CD4-positive, alpha-beta T cell (primary cell): ENCODE measurements around the gene MFAP1. TPM values are rescaled to one million over a fixed set of nuclear protein-coding genes. Genes with fewer than 3 reads are reported as not detected.

Experiments
- ATAC-seq: fragments of 200-7000 bp; cut with Tn5 transposase; one replicate; pipeline ENCODE4 v1.10.0; 2022; ENCODE audit warnings: mild to moderate bottlenecking; ENCODE audit not compliant: poor library complexity
- CTCF ChIA-PET: fragments of 350-600 bp; sonication (Branson Sonifier 250); formaldehyde crosslinking; loops from one replicate; lab custom pipeline; 2021; ENCODE audit warnings: antibody characterized with exemption, inconsistent platforms; lab: Charles Lee
- POLR2A ChIA-PET: fragments of 350-600 bp; sonication (Branson Sonifier 250); formaldehyde crosslinking; loops from one replicate; lab custom pipeline; 2021; ENCODE audit warnings: antibody characterized with exemption, inconsistent platforms; lab: Charles Lee
- DNase-seq, 14 experiments: peaks; one replicate each; pipeline ENCODE4 v3.0.0-alpha.2; 2013 to 2020; ENCODE audit warnings: mixed read lengths in 2 of 14
- H3K27ac ChIP-seq, 2 donors: one replicate each; pipeline versions ENCODE4 v1.5.1 to v1.7.0; 2013; ENCODE audit warnings: low read length in 2 of 2, low read depth in 1 of 2, mild to moderate bottlenecking in 1 of 2
- H3K27me3 ChIP-seq, 2 experiments: 1 replicate in 1 of 2; 2 replicates in 1 of 2; pipeline versions ENCODE4 v1.6.1 to v1.7.0; 2013; ENCODE audit warnings: low read length in 2 of 2, control low read depth in 1 of 2, mild to moderate bottlenecking in 1 of 2, moderate library complexity in 1 of 2; ENCODE audit not compliant: insufficient read depth in 2 of 2, control insufficient read depth in 1 of 2
- H3K36me3 ChIP-seq: one replicate; pipeline ENCODE4 v1.6.1; 2013; ENCODE audit warnings: low read length, control low read depth; ENCODE audit not compliant: insufficient read depth
- H3K4me1 ChIP-seq: one replicate; pipeline ENCODE4 v1.6.1; 2013; ENCODE audit warnings: low read length, control low read depth; ENCODE audit not compliant: insufficient read depth
- H3K4me3 ChIP-seq: one replicate; pipeline ENCODE4 v1.5.1; 2013; ENCODE audit warnings: mild to moderate bottlenecking, low read length, moderate library complexity
- H3K9me3 ChIP-seq, 2 experiments: 1 replicate in 1 of 2; 2 replicates in 1 of 2; pipeline versions ENCODE4 v1.6.1 to v1.7.0; 2013; ENCODE audit warnings: low read length in 2 of 2, mild to moderate bottlenecking in 2 of 2, control low read depth in 1 of 2, moderate library complexity in 1 of 2; ENCODE audit not compliant: control insufficient read depth in 1 of 2, insufficient read depth in 1 of 2
- H3K27ac Mint-ChIP-seq: one replicate; pipeline ENCODE4 v1.8.0; 2020; ENCODE audit warnings: mixed read lengths
- H3K27me3 Mint-ChIP-seq: one replicate; pipeline ENCODE4 v1.8.0; 2021; ENCODE audit warnings: mixed read lengths
- H3K36me3 Mint-ChIP-seq: one replicate; pipeline ENCODE4 v1.8.0; 2021; ENCODE audit warnings: low read depth, mixed read lengths
- H3K4me1 Mint-ChIP-seq: one replicate; pipeline ENCODE4 v1.8.0; 2021; ENCODE audit warnings: low read depth, mixed read lengths
- H3K4me3 Mint-ChIP-seq: one replicate; pipeline ENCODE4 v1.8.0; 2020; ENCODE audit warnings: mild to moderate bottlenecking, mixed read lengths
- H3K9me3 Mint-ChIP-seq: one replicate; pipeline ENCODE4 v1.8.0; 2020; ENCODE audit warnings: mixed read lengths
- CTCF ChIP-seq: fragments of 200-600 bp; IDR thresholded peaks from one replicate; pipeline ENCODE4 v1.8.0; 2022; ENCODE audit warnings: antibody characterized with exemption, mild to moderate bottlenecking
- intact Hi-C, 2 experiments: fragments of 100-400 bp; cut with DNase I in 1 of 2; cut with micrococcal nuclease in 1 of 2; formaldehyde crosslinking; loops; one replicate each; pipeline versions ENCODE4 v1.15.1 to v1.9.0; 2023 to 2025; cut with DNase I, micrococcal nuclease
- total RNA-seq, 174 experiments: library from RNA in 2 of 174; stranded (reverse) in 2 of 174; gene quantifications; one replicate each; pipeline ENCODE4 v1.2.3 and lab custom pipeline; 2021 to 2026

The MFAP1 gene
- total RNA-seq, 2 experiments from 2014 or later, result 9.4 to 10.6 TPM

GRCh38 chr15:43777267-43777914, 47.1 kb downstream of the MFAP1 start:
- peaks cover 25% of the 10 kb centered on the region for H3K4me1 ChIP-seq
- no peaks in the 10 kb centered on the region for H3K27me3 Mint-ChIP-seq
- peak overlapping the region; percentile 94 for H3K27ac Mint-ChIP-seq
- H3K36me3 Mint-ChIP-seq, result peaks cover 23% of the 10 kb centered on the region
- no peaks in the 10 kb centered on the region for H3K9me3 ChIP-seq
- DNase-seq (peak; percentile 67 to 94 (median 79)), ATAC-seq (peak; percentile 76)
- peak overlapping the region; percentile 63 to 82 for H3K27ac ChIP-seq
- H3K9me3 Mint-ChIP-seq, result no peaks in the 10 kb centered on the region
- ChIA-PET POLR2A (interaction anchor here (0.9 to 4.4 kb wide), 12 partner anchors 9 to 650 kb away, joined by 3 to 55 read pairs (median 5); partner anchors contain the start of genes CTDSPL2, HYPK, MFAP1 and SERF2), CTCF (interaction anchor here (0.8 to 3.4 kb wide), 14 partner anchors 8 to 90 kb away, joined by 3 to 29 read pairs (median 4); partner anchors contain the start of genes HYPK, PDIA3, SERF2 and SERINC4)
- no peaks in the 10 kb centered on the region for H3K27me3 ChIP-seq
- peak; percentile 77 for TF ChIP-seq CTCF
- H3K4me3 ChIP-seq, result peak overlapping the region; percentile 79
- H3K36me3 ChIP-seq, result peaks cover 9% of the 10 kb centered on the region
- H3K4me3 Mint-ChIP-seq, result peak overlapping the region; percentile 94
- H3K4me1 Mint-ChIP-seq, result peaks cover 22% of the 10 kb centered on the region
- intact Hi-C loops, result loop anchor here (1.0 to 2.0 kb wide), 5 partner anchors 14 to 47 kb away; partner anchors contain the start of genes HYPK (in 1 of the 2), MFAP1 (in 1 of the 2), SERF2 (in 1 of the 2) and SERINC4 (in 1 of the 2)

- no peaks in the 10 kb centered on the region for H3K9me3 ChIP-seq
- Mint-ChIP-seq H3K9me3 (no peaks in the 10 kb centered on the region), H3K27ac (peak within 1 kb of the TSS; percentile 94), H3K36me3 (peaks cover 29% of the 10 kb centered on the region), H3K4me3 (peak within 1 kb of the TSS; percentile 94), H3K4me1 (peaks cover 22% of the 10 kb centered on the region), H3K27me3 (no peaks in the 10 kb centered on the region)
- H3K36me3 ChIP-seq, result peaks cover 15% of the 10 kb centered on the region
- ChIA-PET POLR2A (interaction anchor here (0.8 to 4.4 kb wide), 13 partner anchors 8 to 650 kb away, joined by 3 to 55 read pairs (median 5); partner anchors contain the start of genes CTDSPL2, HYPK, MFAP1 and SERF2), CTCF (interaction anchor here (0.8 to 3.4 kb wide), 14 partner anchors 9 to 91 kb away, joined by 3 to 29 read pairs (median 4); partner anchors contain the start of genes HYPK, PDIA3, SERF2 and SERINC4)
- intact Hi-C loops, result loop anchor here (1.0 to 2.0 kb wide), 5 partner anchors 15 to 48 kb away; partner anchors contain the start of genes HYPK (in 1 of the 2), MFAP1 (in 1 of the 2), SERF2 (in 1 of the 2) and SERINC4 (in 1 of the 2)
- peak within 1 kb of the TSS; percentile 63 to 82 for H3K27ac ChIP-seq
- no peaks in the 10 kb centered on the region for H3K27me3 ChIP-seq
- ATAC-seq, result peak; percentile 79
- peak; percentile 62 to 90 (median 74) for DNase-seq
- peak within 1 kb of the TSS; percentile 79 for H3K4me3 ChIP-seq
- H3K4me1 ChIP-seq, result peaks cover 25% of the 10 kb centered on the region
- TF ChIP-seq CTCF, result no peak
Measured at GRCh38 chr15:43776718-43777266, 47.7 kb downstream of the MFAP1 start, which contains the start of gene ELL3. Gene ELL3, minus strand, starts transcription at chr15:43776966. Its CDS starts 65 bp downstream, at chr15:43776901.

GRCh38 chr15:43776101-43776717, 48.3 kb downstream of the MFAP1 start:
- Histone ChIP-seq H3K4me1 (peaks cover 25% of the 10 kb centered on the region), H3K9me3 (no peaks in the 10 kb centered on the region), H3K27ac (peak overlapping the region; percentile 10 to 63), H3K36me3 (peaks cover 21% of the 10 kb centered on the region), H3K27me3 (no peaks in the 10 kb centered on the region), H3K4me3 (peak overlapping the region; percentile 79)
- peak overlapping the region; percentile 94 for H3K4me3 Mint-ChIP-seq
- H3K4me1 Mint-ChIP-seq, result peaks cover 22% of the 10 kb centered on the region
- H3K36me3 Mint-ChIP-seq, result peaks cover 35% of the 10 kb centered on the region
- ATAC-seq, result no peak
- DNase-seq, result peak in 6 of 14 experiments; percentile 2 to 59 (median 14)
- H3K27me3 Mint-ChIP-seq, result no peaks in the 10 kb centered on the region
- peak overlapping the region; percentile 69 for H3K27ac Mint-ChIP-seq
- intact Hi-C loops, result loop anchor here (2.0 kb wide), 3 partner anchors 25 to 49 kb away; partner anchors contain the start of genes HYPK (in 1 of the 2), MFAP1 (in 1 of the 2) and SERINC4 (in 1 of the 2)
- POLR2A ChIA-PET, result interaction anchor here (0.8 to 4.4 kb wide), 12 partner anchors 7 to 651 kb away, joined by 3 to 55 read pairs (median 5); partner anchors contain the start of genes CTDSPL2, HYPK, MFAP1 and SERF2
- CTCF ChIA-PET, result interaction anchor here (0.9 to 3.4 kb wide), 11 partner anchors 11 to 52 kb away, joined by 3 to 29 read pairs (median 5); partner anchors contain the start of genes HYPK, PDIA3, SERF2 and SERINC4
- no peak for TF ChIP-seq CTCF
- no peaks in the 10 kb centered on the region for H3K9me3 Mint-ChIP-seq
